HCT116 (cell line): ENCODE measurements around the gene PFDN4. TPM values are rescaled to one million over a fixed set of nuclear protein-coding genes. Genes with fewer than 3 reads are reported as not detected.

Experiments
- ATAC-seq: fragments of 200-7000 bp; cut with Tn5 transposase; 2 replicates; pipeline ENCODE4 v1.9.1; 2020; ENCODE audit warnings: mild to moderate bottlenecking, moderate library complexity
- BruUV-seq: library from RNA; stranded (reverse); fragments of 400-500 nt; replicated peaks from 2 replicates; lab custom pipeline; 2021; lab: Mats Ljungman, UMichigan
- CTCF ChIA-PET: fragments of 300-600 bp; sonication (Branson Sonifier 250); formaldehyde crosslinking; loops from one replicate; lab custom pipeline; 2021; ENCODE audit warnings: antibody characterized with exemption; lab: Charles Lee
- POLR2A ChIA-PET: fragments of 300-600, 350-600 bp; sonication (Branson Sonifier 250); formaldehyde crosslinking; loops from one replicate; lab custom pipeline; 2021; ENCODE audit warnings: antibody characterized with exemption; lab: Charles Lee
- RAD21 ChIA-PET, 2 experiments: fragments of 300-600 bp; sonication (Branson Sonifier 250); formaldehyde crosslinking; loops; one replicate each; lab custom pipeline; 2023; ENCODE audit warnings: low total read pairs in 2 of 2; ENCODE audit not compliant: uncharacterized antibody in 2 of 2, unreplicated experiment in 2 of 2, low non-redundant PET in 1 of 2; lab: Charles Lee
- DNase-seq: peaks from one replicate; pipeline ENCODE4 v3.0.0-alpha.2; 2010; ENCODE audit warnings: low read depth, low spot score
- H2AFZ ChIP-seq: fragments of 200-600 bp; shearing (Covaris generic), sonication (generic); 2 replicates; pipeline ENCODE4 v1.6.1; 2017; ENCODE audit warnings: low read depth, mixed run types, mixed read lengths, antibody characterized with exemption, low read length; ENCODE audit not compliant: poor library complexity, severe bottlenecking
- H3K27ac ChIP-seq: 2 replicates; pipeline ENCODE4 v1.5.1; 2012; ENCODE audit warnings: low read depth, low read length
- H3K27me3 ChIP-seq: fragments of 200-600 bp; sonication (generic); 2 replicates; pipeline ENCODE4 v1.6.1; 2016; ENCODE audit warnings: mixed run types, low read length, mixed read lengths; ENCODE audit not compliant: insufficient read depth
- H3K36me3 ChIP-seq, 2 experiments: fragments of 200-500 bp in 1 of 2; fragments of 200-600 bp in 1 of 2; sonication (Bioruptor generic) in 1 of 2; sonication (generic) in 1 of 2; 2 replicates each; pipeline versions ENCODE4 v1.5.1 to v1.6.1; 2014 to 2016; ENCODE audit warnings: low read length in 2 of 2, inconsistent platforms in 1 of 2, mixed read lengths in 1 of 2, mixed run types in 1 of 2; ENCODE audit not compliant: insufficient read depth in 2 of 2, control insufficient read depth in 1 of 2
- H3K4me1 ChIP-seq, 2 experiments: fragments of 200-600 bp in 1 of 2; sonication (generic) in 1 of 2; 2 replicates each; pipeline versions ENCODE4 v1.5.1 to v1.6.1; 2012 to 2017; ENCODE audit warnings: low read length in 2 of 2, inconsistent platforms in 1 of 2, mild to moderate bottlenecking in 1 of 2, mixed read lengths in 1 of 2, mixed run types in 1 of 2, moderate library complexity in 1 of 2; ENCODE audit not compliant: insufficient read depth in 2 of 2, control insufficient read depth in 1 of 2
- H3K4me2 ChIP-seq: fragments of 200-600 bp; sonication (generic); 2 replicates; pipeline ENCODE4 v1.6.1; 2017; ENCODE audit warnings: mixed run types, low read length, mixed read lengths
- H3K4me3 ChIP-seq, 2 experiments: fragments of 200-600 bp in 1 of 2; sonication (generic) in 1 of 2; replicated peaks in 1 of 2; 2 replicates each; pipeline ENCODE4 v1.5.1; 2011 to 2016; ENCODE audit warnings: low read length in 2 of 2, control low read depth in 1 of 2, low read depth in 1 of 2, mild to moderate bottlenecking in 1 of 2, mixed read lengths in 1 of 2, mixed run types in 1 of 2
- H3K79me2 ChIP-seq: fragments of 200-600 bp; sonication (generic); 2 replicates; pipeline ENCODE4 v1.6.1; 2017; ENCODE audit warnings: mild to moderate bottlenecking, mixed run types, low read length, moderate library complexity, mixed read lengths; ENCODE audit not compliant: insufficient read depth
- H3K9ac ChIP-seq: fragments of 200-600 bp; sonication (generic); 2 replicates; pipeline ENCODE4 v1.6.1; 2016; ENCODE audit warnings: low read length, mixed read lengths
- H3K9me2 ChIP-seq: fragments of 200-600 bp; sonication (generic), shearing (Covaris generic); 2 replicates; pipeline ENCODE4 v1.6.1; 2017; ENCODE audit warnings: mixed run types, mild to moderate bottlenecking, moderate library complexity; ENCODE audit not compliant: insufficient read depth
- H3K9me3 ChIP-seq, 2 experiments: fragments of 200-500 bp in 1 of 2; fragments of 200-600 bp in 1 of 2; sonication (Bioruptor generic) in 1 of 2; sonication (generic) in 1 of 2; 2 replicates each; pipeline ENCODE4 v1.6.1; 2014 to 2017; ENCODE audit warnings: low read length in 2 of 2, mixed read lengths in 2 of 2, inconsistent platforms in 1 of 2, low read depth in 1 of 2, mild to moderate bottlenecking in 1 of 2, mixed run types in 1 of 2, moderate library complexity in 1 of 2; ENCODE audit not compliant: control insufficient read depth in 1 of 2, insufficient read depth in 1 of 2
- H4K20me1 ChIP-seq: fragments of 200-600 bp; sonication (generic), shearing (Covaris generic); 2 replicates; pipeline ENCODE4 v1.6.1; 2017; ENCODE audit warnings: mixed run types, mild to moderate bottlenecking, moderate library complexity; ENCODE audit not compliant: insufficient read depth
- CTCF ChIP-seq, 3 experiments: fragments of 200-600 bp in 1 of 3; sonication (generic) in 1 of 3; IDR thresholded peaks in 2 of 3; conservative IDR thresholded peaks in 1 of 3; 2 replicates each; pipeline ENCODE4 v1.5.1; 2012 to 2017; ENCODE audit warnings: low read depth in 2 of 3, low read length in 2 of 3, antibody characterized with exemption in 1 of 3, borderline replicate concordance in 1 of 3, control low read depth in 1 of 3, mild to moderate bottlenecking in 1 of 3, mixed read lengths in 1 of 3, mixed run types in 1 of 3, moderate library complexity in 1 of 3; ENCODE audit not compliant: insufficient read depth in 1 of 3
- ELF1 ChIP-seq: IDR thresholded peaks from 2 replicates; pipeline ENCODE4 v1.6.1; 2012; ENCODE audit warnings: low read depth, borderline replicate concordance
- JUND ChIP-seq: IDR thresholded peaks from 2 replicates; pipeline ENCODE4 v1.6.1; 2012
- MAX ChIP-seq: IDR thresholded peaks from 2 replicates; pipeline ENCODE4 v1.6.1; 2012
- POLR2A ChIP-seq: IDR thresholded peaks from 2 replicates; pipeline ENCODE4 v1.7.0; 2011; ENCODE audit warnings: borderline replicate concordance; ENCODE audit not compliant: insufficient read depth, insufficient read length; ENCODE audit errors: extremely low read depth
- RAD21 ChIP-seq: IDR thresholded peaks from 2 replicates; pipeline ENCODE4 v1.6.1; 2012; ENCODE audit warnings: low read depth, mild to moderate bottlenecking
- SRF ChIP-seq: IDR thresholded peaks from 2 replicates; pipeline ENCODE4 v1.6.1; 2012; ENCODE audit warnings: low read depth
- TCF7L2 ChIP-seq: IDR thresholded peaks from 2 replicates; pipeline ENCODE4 v1.7.0; 2011; ENCODE audit warnings: borderline replicate concordance, inconsistent platforms; ENCODE audit not compliant: insufficient read depth, insufficient read length; ENCODE audit errors: extremely low read depth
- YY1 ChIP-seq: IDR thresholded peaks from 2 replicates; pipeline ENCODE4 v1.6.1; 2011; ENCODE audit warnings: low read length, low read depth, moderate library complexity, mild to moderate bottlenecking; ENCODE audit not compliant: insufficient replicate concordance; ENCODE audit errors: extremely low read depth
- ZBTB33 ChIP-seq: IDR thresholded peaks from 2 replicates; pipeline ENCODE4 v1.6.1; 2011; ENCODE audit warnings: mild to moderate bottlenecking, low read length, moderate library complexity; ENCODE audit not compliant: insufficient replicate concordance; ENCODE audit errors: extremely low read depth
- intact Hi-C: fragments of 100-400 bp; cut with micrococcal nuclease; formaldehyde crosslinking; loops from 2 replicates; pipeline ENCODE4 v1.10.0; 2022
- total RNA-seq: library from RNA; stranded (reverse); gene quantifications from one replicate; pipeline ENCODE4 v1.2.1, GENCODE V29; 2021; ENCODE audit not compliant: unreplicated experiment

PFDN4 gene
- total RNA-seq, 1 experiment from 2014 or later: 71.5 TPM

- peaks cover 12% of the 10 kb centered on the region for H3K79me2 ChIP-seq
- TF ChIP-seq RAD21: peak; percentile 80
- no peak for TF ChIP-seq SRF
- TF ChIP-seq JUND: no peak
- TF ChIP-seq CTCF (IDR thresholded peaks at IDR 0.05 in 2 of 3, conservative IDR thresholded peaks at IDR 0.05 in 1 of 3; ENCODE audit: borderline replicate concordance in 1 of 3, insufficient read depth in 1 of 3, low read depth in 2 of 3, low read length in 2 of 3): peak; percentile 44 to 69 (median 61); a peak in 5 of 6 replicates
- no peak for TF ChIP-seq ZBTB33
- no peak for TF ChIP-seq POLR2A
- no peak for TF ChIP-seq ELF1
- TF ChIP-seq MAX: no peak
- no peak for TF ChIP-seq YY1
- TF ChIP-seq TCF7L2: no peak
- no TSS peak for BruUV-seq
- no peak overlapping the region for H2AFZ ChIP-seq
- H4K20me1 ChIP-seq: no peaks in the 10 kb centered on the region; the same call in 1 of the 2 replicates
- H3K36me3 ChIP-seq: peaks cover 14 to 16% of the 10 kb centered on the region in 2 experiments
- POLR2A ChIA-PET: no interaction called here
- CTCF ChIA-PET: interaction anchor here (0.8 to 2.2 kb wide), 5 partner anchors 9 to 428 kb away, joined by 3 to 15 read pairs (median 4); partner anchors contain the start of gene PFDN4
- no peak overlapping the region for H3K4me3 ChIP-seq
- RAD21 ChIA-PET: no interaction called here
- ATAC-seq (peak; percentile 58; the same call in 1 of the 2 replicates), DNase-seq (peak; percentile 28)
- H3K4me1 ChIP-seq: no peaks in the 10 kb centered on the region
- H3K27me3 ChIP-seq: no peaks in the 10 kb centered on the region
- intact Hi-C loops: loop anchor here (1.0 kb wide), 1 partner anchor 426 kb away; no protein-coding TSS in a partner anchor
- H3K9me3 ChIP-seq: no peaks in the 10 kb centered on the region
- H3K9me2 ChIP-seq: no peaks in the 10 kb centered on the region
- no peak overlapping the region for H3K4me2 ChIP-seq
- H3K27ac ChIP-seq: no peak overlapping the region
- no peak overlapping the region for H3K9ac ChIP-seq
These were observed 12.0 kb downstream of the PFDN4 start for GRCh38 chr20:54219751-54220426.
